PC-3 (cell line): Measurements from ENCODE around the gene MPC1.

Source experiments
- CTCF ChIP-seq: fragments of 300-600 bp; sonication (generic); conservative IDR thresholded peaks from 2 replicates; pipeline ENCODE4 v1.5.1; 2017; ENCODE audit warnings: antibody characterized with exemption, low read depth, mild to moderate bottlenecking, low read length
- EZH2 ChIP-seq: fragments of 300-600 bp; sonication (generic); IDR thresholded peaks from one replicate; pipeline ENCODE4 v1.6.1; 2017; ENCODE audit warnings: antibody characterized with exemption, mild to moderate bottlenecking, low read length; ENCODE audit not compliant: unreplicated experiment

GRCh38 chr6:166346965-166347364 is 35.8 kb downstream of the MPC1 start:
- no peak for TF ChIP-seq CTCF
- no peak for TF ChIP-seq EZH2
